Esophagus squamous epithelium (tissue), 4 donors: Measurements from ENCODE around the gene MINK1.

ENCODE experiments used
- CTCF ChIP-seq, 6 experiments: fragments of 450-650 bp in 4 of 6; fragments of 200-600 bp in 2 of 6; sonication (generic) in 2 of 6; IDR thresholded peaks; one replicate each; pipeline ENCODE4 v1.5.1; 2016 to 2019; ENCODE audit warnings: antibody characterized with exemption in 6 of 6, mild to moderate bottlenecking in 4 of 6, moderate library complexity in 4 of 6
- POLR2A ChIP-seq, 4 donors: fragments of 450-650 bp; IDR thresholded peaks; one replicate each; pipeline ENCODE4 v1.6.1; 2017; ENCODE audit warnings: antibody characterized with exemption in 4 of 4, mild to moderate bottlenecking in 4 of 4, moderate library complexity in 3 of 4

GRCh38 chr17:4843321-4844000 is 10.3 kb downstream of the MINK1 start:
- no peak for TF ChIP-seq CTCF (IDR thresholded peaks at IDR 0.05)
- no peak for TF ChIP-seq POLR2A (IDR thresholded peaks at IDR 0.05)
